PC-9 (cell line): Measurements from ENCODE around the gene NPIPA2.
"Not testable (repeated sequence)": the region's sequence is repeated elsewhere in the genome, so short reads cannot be mapped to it uniquely, and the experiment has no call there.

ENCODE experiments used
- CTCF ChIP-seq: fragments of 200-600 bp; sonication (generic); conservative IDR thresholded peaks from 2 replicates; pipeline ENCODE4 v1.6.1; 2017; ENCODE audit warnings: mixed run types, antibody characterized with exemption, mild to moderate bottlenecking, moderate library complexity
- EZH2 ChIP-seq: fragments of 200-600 bp; sonication (generic); IDR thresholded peaks from 2 replicates; pipeline ENCODE4 v1.8.0; 2017; ENCODE audit warnings: antibody characterized with exemption, low read depth

GRCh38 chr16:14776763-14777162, 34.4 kb downstream of the NPIPA2 start:
- not testable (repeated sequence) for TF ChIP-seq CTCF, EZH2
